K562 (cell line): ENCODE measurements around the gene FUT6. TPM values are rescaled to one million over a fixed set of nuclear protein-coding genes. Genes with fewer than 3 reads are reported as not detected.

Source experiments
- CAMTA2 ChIP-seq: fragments of 250-450 bp; sonication (Bioruptor Pico); conservative IDR thresholded peaks from 2 replicates; pipeline ENCODE4 v1.5.1; 2022
- CBX5 ChIP-seq: IDR thresholded peaks from 2 replicates; pipeline ENCODE4 v1.6.1; 2014; ENCODE audit warnings: low read depth, borderline replicate concordance
- ETV5 ChIP-seq: sonication (generic); formaldehyde crosslinking; IDR thresholded peaks from 2 replicates; pipeline ENCODE4 v1.4.0; 2020; ENCODE audit warnings: low read depth, mild to moderate bottlenecking, missing genetic modification reagents
- GABPB2 ChIP-seq: fragments of 250-450 bp; sonication (Bioruptor Pico); conservative IDR thresholded peaks from 2 replicates; pipeline ENCODE4 v1.5.1; 2021; ENCODE audit warnings: mild to moderate bottlenecking
- L3MBTL2 ChIP-seq: fragments of 450-650 bp; IDR thresholded peaks from 2 replicates; pipeline ENCODE4 v1.6.1; 2016; ENCODE audit warnings: mild to moderate bottlenecking, moderate library complexity
- NELFE ChIP-seq: IDR thresholded peaks from 2 replicates; pipeline ENCODE4 v1.6.1; 2011; ENCODE audit warnings: mild to moderate bottlenecking; ENCODE audit not compliant: insufficient read depth, insufficient read length
- RAD21 ChIP-seq, 2 experiments: fragments of 250-450 bp in 1 of 2; fragments of 450-650 bp in 1 of 2; sonication (Bioruptor Pico) in 1 of 2; formaldehyde crosslinking in 1 of 2; IDR thresholded peaks in 1 of 2; conservative IDR thresholded peaks in 1 of 2; 2 replicates each; pipeline versions ENCODE4 v1.4.0 to v1.8.0; 2020 to 2022; ENCODE audit warnings: mild to moderate bottlenecking in 2 of 2, moderate library complexity in 1 of 2
- SREBF1 ChIP-seq: fragments of 150-350 bp; IDR thresholded peaks from 2 replicates; pipeline ENCODE4 v1.6.1; 2014; ENCODE audit warnings: antibody characterized with exemption, low read depth, low read length, borderline replicate concordance
- ZC3H11A ChIP-seq: IDR thresholded peaks from 2 replicates; pipeline ENCODE4 v1.6.1; 2012; ENCODE audit warnings: low read depth, low read length, improper control_type of control experiment
- ZNF143 ChIP-seq: sonication (generic); formaldehyde crosslinking; IDR thresholded peaks from 2 replicates; pipeline ENCODE4 v1.9.0; 2022; ENCODE audit warnings: mild to moderate bottlenecking, missing genetic modification reagents
- ZNF668 ChIP-seq: fragments of 250-450 bp; sonication (Bioruptor Pico); IDR thresholded peaks from 2 replicates; pipeline ENCODE4 v1.8.0; 2022; ENCODE audit warnings: mild to moderate bottlenecking, inconsistent platforms
- polyA plus RNA-seq, 8 experiments: library from polyadenylated mRNA; depleted of rRNA in 4 of 8; stranded (reverse) in 5 of 8; unstranded in 3 of 8; fragments of >200 nt; fragmentation: Nextera tagmentation in 2 of 8; fragmentation: Illumina TruSeq in 1 of 8; extraction: Ambion mirVana in 2 of 8; extraction: Trizol in 1 of 8; gene quantifications; 2 replicates each; pipeline versions ENCODE4 v1.2.1 to v1.2.3, GENCODE V29; 2011 to 2014; ENCODE audit warnings: inconsistent platforms in 1 of 8, missing spikeins in 1 of 8
- total RNA-seq, 7 experiments: library from RNA; depleted of rRNA in 6 of 7; stranded (reverse); fragments of >200 nt in 6 of 7; fragmentation: Illumina TruSeq in 2 of 7; extraction: Trizol in 2 of 7; gene quantifications; 2 replicates each; pipeline versions ENCODE4 v1.2.1 to v1.2.3, GENCODE V29; 2011 to 2021; ENCODE audit warnings: low replicate concordance in 1 of 7
- TF ChIP-seq, protein P1 (sequence below): fragments of 250-450 bp; sonication (Bioruptor Pico); IDR thresholded peaks from 2 replicates; pipeline ENCODE4 v1.5.0; 2020; ENCODE audit warnings: mild to moderate bottlenecking, borderline replicate concordance
- TF ChIP-seq, protein P2 (sequence below): sonication (generic); formaldehyde crosslinking; IDR thresholded peaks from 2 replicates; pipeline ENCODE4 v1.9.0; 2022; ENCODE audit warnings: mild to moderate bottlenecking, missing genetic modification reagents
- TF ChIP-seq, protein P3 (sequence below): sonication (generic); formaldehyde crosslinking; IDR thresholded peaks from 2 replicates; pipeline ENCODE4 v1.8.0; 2022; ENCODE audit warnings: mild to moderate bottlenecking, missing genetic modification reagents, borderline replicate concordance
- TF ChIP-seq, protein P4 (sequence below): sonication (generic); formaldehyde crosslinking; IDR thresholded peaks from 2 replicates; pipeline ENCODE4 v1.8.0; 2023; ENCODE audit warnings: missing genetic modification reagents, mild to moderate bottlenecking, borderline replicate concordance

FUT6 gene
- total and polyA plus RNA-seq, 9 of the 15 experiments (the other 6 are each of a cell fraction or from before 2014, with no cell fraction given), result 0.04 TPM; not detected in 8

DNA sequence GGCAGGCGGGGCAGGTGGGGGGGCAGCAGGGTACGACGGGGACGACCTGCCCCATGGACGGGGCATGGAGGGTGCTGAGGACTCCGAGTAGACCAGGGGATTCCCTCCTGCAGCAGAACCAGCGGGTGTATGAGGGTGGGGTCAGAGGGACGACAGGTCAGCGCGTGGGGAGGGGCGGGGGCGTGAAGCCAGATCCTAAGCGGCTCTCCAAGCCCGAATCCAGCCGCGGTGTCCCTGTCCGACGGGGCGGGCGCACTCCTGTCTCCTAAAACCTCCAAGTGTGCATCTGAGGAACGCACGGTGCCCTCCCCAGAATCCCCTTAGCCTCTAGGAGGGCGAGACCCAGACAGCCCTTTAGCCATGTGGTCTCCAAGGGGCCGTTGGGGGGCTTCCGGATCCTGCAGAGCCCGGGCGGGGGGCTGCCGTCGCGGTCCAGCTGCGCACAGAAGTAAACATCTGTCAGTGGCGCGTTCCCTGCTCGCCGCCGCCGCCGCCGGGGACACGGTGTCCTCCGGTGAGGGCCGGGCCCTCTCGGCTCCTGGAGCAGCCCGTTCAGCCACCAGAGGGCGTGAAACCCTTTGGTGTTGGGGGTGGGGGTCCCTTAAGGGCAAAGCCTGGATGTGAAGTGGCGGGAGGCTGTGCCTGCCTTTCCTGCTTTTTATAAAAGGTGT is 33.9 kb downstream of the FUT6 start (continued):
- TF ChIP-seq, protein P1, sequence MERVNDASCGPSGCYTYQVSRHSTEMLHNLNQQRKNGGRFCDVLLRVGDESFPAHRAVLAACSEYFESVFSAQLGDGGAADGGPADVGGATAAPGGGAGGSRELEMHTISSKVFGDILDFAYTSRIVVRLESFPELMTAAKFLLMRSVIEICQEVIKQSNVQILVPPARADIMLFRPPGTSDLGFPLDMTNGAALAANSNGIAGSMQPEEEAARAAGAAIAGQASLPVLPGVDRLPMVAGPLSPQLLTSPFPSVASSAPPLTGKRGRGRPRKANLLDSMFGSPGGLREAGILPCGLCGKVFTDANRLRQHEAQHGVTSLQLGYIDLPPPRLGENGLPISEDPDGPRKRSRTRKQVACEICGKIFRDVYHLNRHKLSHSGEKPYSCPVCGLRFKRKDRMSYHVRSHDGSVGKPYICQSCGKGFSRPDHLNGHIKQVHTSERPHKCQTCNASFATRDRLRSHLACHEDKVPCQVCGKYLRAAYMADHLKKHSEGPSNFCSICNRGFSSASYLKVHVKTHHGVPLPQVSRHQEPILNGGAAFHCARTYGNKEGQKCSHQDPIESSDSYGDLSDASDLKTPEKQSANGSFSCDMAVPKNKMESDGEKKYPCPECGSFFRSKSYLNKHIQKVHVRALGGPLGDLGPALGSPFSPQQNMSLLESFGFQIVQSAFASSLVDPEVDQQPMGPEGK (CRISPR knock-in tag), result no peak
- no peak for TF ChIP-seq GABPB2 (CRISPR knock-in tag)
- no peak for TF ChIP-seq CAMTA2 (CRISPR knock-in tag)
- TF ChIP-seq L3MBTL2, result peak; percentile 76
- TF ChIP-seq RAD21 (CRISPR knock-in tag; conservative IDR thresholded peaks at IDR 0.05 in 1 of 2, IDR thresholded peaks at IDR 0.05 in 1 of 2), result peak; percentile 48 to 74
- TF ChIP-seq, protein P2, sequence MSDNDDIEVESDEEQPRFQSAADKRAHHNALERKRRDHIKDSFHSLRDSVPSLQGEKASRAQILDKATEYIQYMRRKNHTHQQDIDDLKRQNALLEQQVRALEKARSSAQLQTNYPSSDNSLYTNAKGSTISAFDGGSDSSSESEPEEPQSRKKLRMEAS, result peak; percentile 58
- 0 out of 2 replicates have a peak, but pooled peaks have one; percentile 48 for TF ChIP-seq SREBF1
- TF ChIP-seq, protein P3, sequence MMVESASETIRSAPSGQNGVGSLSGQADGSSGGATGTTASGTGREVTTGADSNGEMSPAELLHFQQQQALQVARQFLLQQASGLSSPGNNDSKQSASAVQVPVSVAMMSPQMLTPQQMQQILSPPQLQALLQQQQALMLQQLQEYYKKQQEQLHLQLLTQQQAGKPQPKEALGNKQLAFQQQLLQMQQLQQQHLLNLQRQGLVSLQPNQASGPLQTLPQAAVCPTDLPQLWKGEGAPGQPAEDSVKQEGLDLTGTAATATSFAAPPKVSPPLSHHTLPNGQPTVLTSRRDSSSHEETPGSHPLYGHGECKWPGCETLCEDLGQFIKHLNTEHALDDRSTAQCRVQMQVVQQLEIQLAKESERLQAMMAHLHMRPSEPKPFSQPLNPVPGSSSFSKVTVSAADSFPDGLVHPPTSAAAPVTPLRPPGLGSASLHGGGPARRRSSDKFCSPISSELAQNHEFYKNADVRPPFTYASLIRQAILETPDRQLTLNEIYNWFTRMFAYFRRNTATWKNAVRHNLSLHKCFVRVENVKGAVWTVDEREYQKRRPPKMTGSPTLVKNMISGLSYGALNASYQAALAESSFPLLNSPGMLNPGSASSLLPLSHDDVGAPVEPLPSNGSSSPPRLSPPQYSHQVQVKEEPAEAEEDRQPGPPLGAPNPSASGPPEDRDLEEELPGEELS (CRISPR knock-in tag), result 0 out of 2 replicates have a peak, but pooled peaks have one; percentile 32
- TF ChIP-seq, protein P4, sequence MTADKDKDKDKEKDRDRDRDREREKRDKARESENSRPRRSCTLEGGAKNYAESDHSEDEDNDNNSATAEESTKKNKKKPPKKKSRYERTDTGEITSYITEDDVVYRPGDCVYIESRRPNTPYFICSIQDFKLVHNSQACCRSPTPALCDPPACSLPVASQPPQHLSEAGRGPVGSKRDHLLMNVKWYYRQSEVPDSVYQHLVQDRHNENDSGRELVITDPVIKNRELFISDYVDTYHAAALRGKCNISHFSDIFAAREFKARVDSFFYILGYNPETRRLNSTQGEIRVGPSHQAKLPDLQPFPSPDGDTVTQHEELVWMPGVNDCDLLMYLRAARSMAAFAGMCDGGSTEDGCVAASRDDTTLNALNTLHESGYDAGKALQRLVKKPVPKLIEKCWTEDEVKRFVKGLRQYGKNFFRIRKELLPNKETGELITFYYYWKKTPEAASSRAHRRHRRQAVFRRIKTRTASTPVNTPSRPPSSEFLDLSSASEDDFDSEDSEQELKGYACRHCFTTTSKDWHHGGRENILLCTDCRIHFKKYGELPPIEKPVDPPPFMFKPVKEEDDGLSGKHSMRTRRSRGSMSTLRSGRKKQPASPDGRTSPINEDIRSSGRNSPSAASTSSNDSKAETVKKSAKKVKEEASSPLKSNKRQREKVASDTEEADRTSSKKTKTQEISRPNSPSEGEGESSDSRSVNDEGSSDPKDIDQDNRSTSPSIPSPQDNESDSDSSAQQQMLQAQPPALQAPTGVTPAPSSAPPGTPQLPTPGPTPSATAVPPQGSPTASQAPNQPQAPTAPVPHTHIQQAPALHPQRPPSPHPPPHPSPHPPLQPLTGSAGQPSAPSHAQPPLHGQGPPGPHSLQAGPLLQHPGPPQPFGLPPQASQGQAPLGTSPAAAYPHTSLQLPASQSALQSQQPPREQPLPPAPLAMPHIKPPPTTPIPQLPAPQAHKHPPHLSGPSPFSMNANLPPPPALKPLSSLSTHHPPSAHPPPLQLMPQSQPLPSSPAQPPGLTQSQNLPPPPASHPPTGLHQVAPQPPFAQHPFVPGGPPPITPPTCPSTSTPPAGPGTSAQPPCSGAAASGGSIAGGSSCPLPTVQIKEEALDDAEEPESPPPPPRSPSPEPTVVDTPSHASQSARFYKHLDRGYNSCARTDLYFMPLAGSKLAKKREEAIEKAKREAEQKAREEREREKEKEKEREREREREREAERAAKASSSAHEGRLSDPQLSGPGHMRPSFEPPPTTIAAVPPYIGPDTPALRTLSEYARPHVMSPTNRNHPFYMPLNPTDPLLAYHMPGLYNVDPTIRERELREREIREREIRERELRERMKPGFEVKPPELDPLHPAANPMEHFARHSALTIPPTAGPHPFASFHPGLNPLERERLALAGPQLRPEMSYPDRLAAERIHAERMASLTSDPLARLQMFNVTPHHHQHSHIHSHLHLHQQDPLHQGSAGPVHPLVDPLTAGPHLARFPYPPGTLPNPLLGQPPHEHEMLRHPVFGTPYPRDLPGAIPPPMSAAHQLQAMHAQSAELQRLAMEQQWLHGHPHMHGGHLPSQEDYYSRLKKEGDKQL, result no peak
- no peak for TF ChIP-seq ZC3H11A
- TF ChIP-seq NELFE, result no peak
- TF ChIP-seq ZNF668, result no peak
- TF ChIP-seq CBX5, result no peak
- no peak for TF ChIP-seq ETV5 (CRISPR knock-in tag)
- TF ChIP-seq ZNF143 (CRISPR knock-in tag), result no peak
